Mucosa of descending colon (tissue), 3 donors: ENCODE data around the gene NUCB1. TPM values are rescaled to one million over a fixed set of nuclear protein-coding genes. Genes with fewer than 3 reads are reported as not detected.

Experiments used
- ATAC-seq: fragments of 200-7000 bp; cut with Tn5 transposase; one replicate; pipeline ENCODE4 v1.9.1; 2020; ENCODE audit warnings: mild to moderate bottlenecking, moderate library complexity
- DNase-seq, 3 donors: peaks; one replicate each; pipeline ENCODE4 v3.0.0-alpha.2; 2020
- H3K36me3 ChIP-seq: fragments of 200-600 bp; one replicate; pipeline ENCODE4 v1.8.0; 2021; ENCODE audit warnings: low read depth, mild to moderate bottlenecking
- H3K4me1 ChIP-seq: fragments of 200-600 bp; one replicate; pipeline ENCODE4 v1.8.0; 2021; ENCODE audit warnings: low read depth, mild to moderate bottlenecking
- H3K4me3 ChIP-seq: fragments of 200-600 bp; one replicate; pipeline ENCODE4 v1.8.0; 2021; ENCODE audit warnings: mild to moderate bottlenecking
- H3K9me3 ChIP-seq: fragments of 200-600 bp; one replicate; pipeline ENCODE4 v1.8.0; 2021; ENCODE audit warnings: mild to moderate bottlenecking
- intact Hi-C, 2 donors: fragments of 100-400 bp; cut with DNase I in 1 of 2; cut with micrococcal nuclease in 1 of 2; formaldehyde crosslinking; loops; one replicate each; pipeline versions ENCODE4 v1.11.0 to v1.11.1; 2022; cut with DNase I, micrococcal nuclease
- total RNA-seq, 3 donors: library from RNA; stranded (reverse); fragmentation: NEBNext Ultra II Directional in 2 of 3; extraction: Animal tissue kit (Norgen Biotek cat#: 25700) in 2 of 3; gene quantifications; one replicate each; pipeline versions ENCODE4 v1.2.1 to v1.2.4, GENCODE V29; 2021 to 2023
- TF ChIP-seq, protein P1 (sequence below): fragments of 200-600 bp; IDR thresholded peaks from one replicate; pipeline ENCODE4 v1.8.0; 2022; ENCODE audit warnings: antibody characterized with exemption, mild to moderate bottlenecking
- donor health status: DM: no; HTN: no; CAD: no; lungs with moderate emphysema.
- donor health status: DM: no; HTN: no; CAD: no.
- donor health status: DM: no; HTN: yes; CAD: no.

Gene NUCB1
- total RNA-seq, 3 donors from 2014 or later: 171 to 219 (median 205) TPM

DNA sequence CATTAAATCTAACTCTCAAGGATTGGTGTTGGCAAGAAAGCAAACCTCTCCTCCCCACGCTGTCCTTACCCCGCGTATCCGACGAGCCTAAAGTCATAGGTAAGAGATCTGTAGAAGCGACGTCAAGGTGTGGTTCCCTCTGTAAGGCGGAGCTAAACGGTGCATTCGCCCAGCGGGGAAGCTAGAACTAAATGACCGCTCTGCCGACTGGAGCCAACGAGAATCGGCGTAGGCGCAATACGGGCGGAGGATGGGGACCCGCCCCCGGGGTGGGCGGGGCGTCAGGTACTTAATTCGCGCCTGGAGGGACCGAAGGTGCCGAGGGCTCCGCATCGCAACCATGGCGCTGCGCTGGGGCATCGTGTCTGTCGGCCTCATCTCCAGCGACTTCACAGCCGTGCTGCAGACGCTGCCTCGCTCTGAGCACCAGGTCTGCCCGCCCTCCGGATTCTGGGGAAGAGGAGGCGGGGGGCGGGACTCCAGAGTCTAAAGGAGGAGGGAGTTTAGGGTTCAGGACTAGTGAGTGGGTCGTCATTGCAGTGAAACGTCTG is 33.3 kb downstream of the NUCB1 start, which contains the start of gene DHDH:
Gene DHDH, plus strand, starts transcription at position 318 of the 551 bp plus-strand sequence. Its CDS starts 23 bp downstream, at position 341.
- H3K4me3 ChIP-seq: no peak within 1 kb of the TSS
- intact Hi-C loops: no loop called here
- H3K4me1 ChIP-seq: peaks cover 12% of the 10 kb centered on the region
- TF ChIP-seq, protein P1, sequence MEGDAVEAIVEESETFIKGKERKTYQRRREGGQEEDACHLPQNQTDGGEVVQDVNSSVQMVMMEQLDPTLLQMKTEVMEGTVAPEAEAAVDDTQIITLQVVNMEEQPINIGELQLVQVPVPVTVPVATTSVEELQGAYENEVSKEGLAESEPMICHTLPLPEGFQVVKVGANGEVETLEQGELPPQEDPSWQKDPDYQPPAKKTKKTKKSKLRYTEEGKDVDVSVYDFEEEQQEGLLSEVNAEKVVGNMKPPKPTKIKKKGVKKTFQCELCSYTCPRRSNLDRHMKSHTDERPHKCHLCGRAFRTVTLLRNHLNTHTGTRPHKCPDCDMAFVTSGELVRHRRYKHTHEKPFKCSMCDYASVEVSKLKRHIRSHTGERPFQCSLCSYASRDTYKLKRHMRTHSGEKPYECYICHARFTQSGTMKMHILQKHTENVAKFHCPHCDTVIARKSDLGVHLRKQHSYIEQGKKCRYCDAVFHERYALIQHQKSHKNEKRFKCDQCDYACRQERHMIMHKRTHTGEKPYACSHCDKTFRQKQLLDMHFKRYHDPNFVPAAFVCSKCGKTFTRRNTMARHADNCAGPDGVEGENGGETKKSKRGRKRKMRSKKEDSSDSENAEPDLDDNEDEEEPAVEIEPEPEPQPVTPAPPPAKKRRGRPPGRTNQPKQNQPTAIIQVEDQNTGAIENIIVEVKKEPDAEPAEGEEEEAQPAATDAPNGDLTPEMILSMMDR: no peak
- peak; percentile 99 for ATAC-seq
- peak; percentile 91 to 92 (median 91) for DNase-seq
- no peaks in the 10 kb centered on the region for H3K36me3 ChIP-seq
- no peaks in the 10 kb centered on the region for H3K9me3 ChIP-seq

DNA sequence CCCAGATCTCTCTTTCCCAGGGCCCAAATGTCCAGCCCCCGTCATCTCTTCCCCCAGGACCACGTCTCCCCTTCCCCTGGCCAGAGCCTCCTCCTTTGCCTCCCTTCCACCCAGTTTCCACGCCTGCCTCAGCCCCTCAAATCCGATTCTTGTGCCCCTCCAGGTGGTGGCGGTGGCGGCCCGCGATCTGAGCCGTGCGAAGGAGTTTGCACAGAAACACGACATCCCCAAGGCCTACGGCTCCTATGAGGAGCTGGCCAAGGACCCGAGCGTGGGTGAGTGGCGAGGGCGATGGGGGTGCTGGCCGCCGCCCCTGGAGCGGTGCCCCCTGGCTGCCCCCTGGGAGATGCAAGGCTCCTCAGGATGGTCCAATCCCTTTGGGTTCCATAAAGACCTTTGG is 34.7 kb downstream of the NUCB1 start:
- H3K4me3 ChIP-seq: no peak overlapping the region
- TF ChIP-seq, protein P1: no peak
- H3K4me1 ChIP-seq: peaks cover 12% of the 10 kb centered on the region
- H3K9me3 ChIP-seq: no peaks in the 10 kb centered on the region
- ATAC-seq (no peak), DNase-seq (no peak)
- H3K36me3 ChIP-seq: no peaks in the 10 kb centered on the region
- intact Hi-C loops: no loop called here

DNA sequence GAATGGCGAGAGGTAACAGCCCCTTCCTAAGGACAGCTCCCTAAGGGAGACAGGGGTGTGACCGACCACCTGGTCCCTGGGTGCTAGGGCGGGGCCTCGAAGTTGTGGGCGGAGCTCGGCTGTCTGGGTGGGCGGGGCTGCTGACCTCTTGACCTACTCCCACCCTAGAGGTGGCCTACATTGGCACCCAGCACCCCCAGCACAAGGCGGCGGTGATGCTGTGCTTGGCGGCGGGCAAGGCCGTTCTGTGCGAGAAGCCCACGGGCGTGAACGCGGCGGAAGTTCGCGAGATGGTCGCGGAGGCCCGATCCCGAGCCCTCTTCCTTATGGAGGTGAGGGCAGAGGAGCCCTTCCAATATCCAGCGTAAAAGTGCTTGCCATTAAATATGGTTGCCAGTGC is 35.8 kb downstream of the NUCB1 start:
- ATAC-seq: no peak
- intact Hi-C loops: no loop called here
- DNase-seq: no peak
- TF ChIP-seq, protein P1: no peak
- H3K4me3 ChIP-seq: no peak overlapping the region
- peaks cover 12% of the 10 kb centered on the region for H3K4me1 ChIP-seq
- H3K36me3 ChIP-seq: no peaks in the 10 kb centered on the region
- H3K9me3 ChIP-seq: peaks cover 3% of the 10 kb centered on the region

DNA sequence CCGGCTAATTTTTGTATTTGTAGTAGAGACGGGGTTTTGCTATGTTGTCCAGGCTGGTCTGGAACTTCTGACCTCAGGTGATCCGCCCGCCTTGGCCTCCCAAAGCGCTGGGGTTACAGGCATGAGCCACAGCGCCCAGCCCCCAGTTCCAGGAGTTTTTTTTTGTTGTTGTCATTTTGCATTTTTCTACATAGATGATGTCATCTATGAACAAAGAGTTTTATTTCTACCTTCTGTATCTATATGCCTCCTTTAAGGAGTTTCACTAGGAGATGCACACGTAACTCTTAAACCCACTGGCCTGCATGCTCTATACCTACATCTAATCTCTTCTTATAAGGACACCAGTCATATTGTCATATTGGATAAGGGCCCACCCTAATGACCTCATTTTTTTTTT is 38.1 kb downstream of the NUCB1 start:
- Histone ChIP-seq H3K4me1 (peaks cover 9% of the 10 kb centered on the region), H3K9me3 (peaks cover 4% of the 10 kb centered on the region), H3K36me3 (no peaks in the 10 kb centered on the region), H3K4me3 (no peak overlapping the region)
- no peak for DNase-seq
- no peak for ATAC-seq
- intact Hi-C loops: no loop called here
- TF ChIP-seq, protein P1: no peak

DNA sequence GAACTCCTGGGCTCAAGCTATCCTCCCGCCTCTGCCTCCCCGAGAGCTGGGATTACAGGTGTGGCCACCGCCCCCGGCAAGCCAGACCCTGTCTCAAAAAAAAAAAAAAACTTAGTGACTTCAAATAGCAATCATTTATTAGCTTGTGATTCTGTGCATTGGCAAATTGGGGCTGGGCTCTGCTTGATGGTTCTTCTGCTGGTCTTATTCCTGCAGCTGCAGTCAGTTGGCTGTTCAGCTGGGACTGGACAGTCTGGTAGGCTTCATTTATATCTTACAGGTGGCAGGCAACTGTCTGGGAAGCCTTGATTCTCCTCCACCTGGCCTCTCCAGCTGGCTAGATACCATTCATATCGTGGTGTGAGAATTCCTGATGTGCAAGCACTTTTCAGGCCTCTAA is 40.8 kb downstream of the NUCB1 start:
- Histone ChIP-seq H3K4me1 (no peaks in the 10 kb centered on the region), H3K36me3 (no peaks in the 10 kb centered on the region), H3K9me3 (peaks cover 4% of the 10 kb centered on the region), H3K4me3 (no peak overlapping the region)
- intact Hi-C loops: no loop called here
- ATAC-seq: no peak
- DNase-seq: no peak
- TF ChIP-seq, protein P1: no peak

DNA sequence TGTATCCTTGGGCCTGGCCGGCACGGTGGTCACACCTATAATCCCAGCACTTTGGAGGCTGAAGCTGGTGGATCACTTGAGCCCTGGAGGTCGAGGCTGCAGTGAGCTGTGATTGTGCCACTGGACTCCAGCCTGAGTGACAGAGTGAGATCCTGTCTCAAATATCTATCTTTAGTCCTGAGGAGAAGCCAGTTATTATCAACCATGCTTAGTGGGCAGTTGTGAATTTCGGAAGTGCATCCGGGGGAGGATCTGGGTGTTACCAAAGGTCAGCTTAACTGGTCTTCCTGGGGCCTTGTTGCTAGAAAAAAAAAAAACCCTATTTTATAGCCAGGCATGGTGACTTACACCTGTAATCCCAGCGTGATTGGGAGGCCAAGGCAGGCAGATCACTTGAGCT is 43.0 kb downstream of the NUCB1 start:
- no peaks in the 10 kb centered on the region for H3K36me3 ChIP-seq
- H3K4me3 ChIP-seq: no peak overlapping the region
- intact Hi-C loops: no loop called here
- DNase-seq: no peak
- TF ChIP-seq, protein P1: no peak
- no peaks in the 10 kb centered on the region for H3K4me1 ChIP-seq
- peaks cover 9% of the 10 kb centered on the region for H3K9me3 ChIP-seq
- ATAC-seq: no peak
